Activated CD4-positive, alpha-beta T cell treated with anti-CD3 and anti-CD28 coated beads, Interleukin-2, amount 50 U/mL, for 16 hours (primary cell): ENCODE results near the gene KIAA1755.

Experiments
- DNase-seq: peaks from one replicate; pipeline ENCODE4 v3.0.0-alpha.2; 2020

Gene KIAA1755

GRCh38 chr20:38238829-38239228 lies 21.7 kb downstream of the KIAA1755 start:
- no peak for DNase-seq

DNA sequence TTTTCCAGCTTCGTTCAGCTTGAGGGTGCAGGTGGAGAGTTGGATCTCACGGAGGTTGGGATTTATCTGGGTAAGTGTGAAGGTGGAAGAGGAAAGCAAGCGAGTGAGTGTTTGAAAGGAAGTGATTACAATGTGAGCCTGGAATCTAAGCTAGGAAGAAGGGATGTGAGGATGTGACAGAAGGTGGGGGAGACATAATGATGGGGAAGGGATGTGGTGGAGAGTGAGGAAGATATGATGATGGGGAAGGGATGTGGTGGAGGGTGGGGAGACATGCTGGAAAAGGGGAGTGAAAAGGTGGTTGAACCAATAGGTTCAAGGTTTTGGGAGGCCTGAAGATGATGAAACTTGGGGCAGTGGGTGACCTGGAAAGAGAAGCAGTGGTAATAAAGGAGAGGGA lies 23.2 kb downstream of the KIAA1755 start:
- DNase-seq, result no peak

DNA sequence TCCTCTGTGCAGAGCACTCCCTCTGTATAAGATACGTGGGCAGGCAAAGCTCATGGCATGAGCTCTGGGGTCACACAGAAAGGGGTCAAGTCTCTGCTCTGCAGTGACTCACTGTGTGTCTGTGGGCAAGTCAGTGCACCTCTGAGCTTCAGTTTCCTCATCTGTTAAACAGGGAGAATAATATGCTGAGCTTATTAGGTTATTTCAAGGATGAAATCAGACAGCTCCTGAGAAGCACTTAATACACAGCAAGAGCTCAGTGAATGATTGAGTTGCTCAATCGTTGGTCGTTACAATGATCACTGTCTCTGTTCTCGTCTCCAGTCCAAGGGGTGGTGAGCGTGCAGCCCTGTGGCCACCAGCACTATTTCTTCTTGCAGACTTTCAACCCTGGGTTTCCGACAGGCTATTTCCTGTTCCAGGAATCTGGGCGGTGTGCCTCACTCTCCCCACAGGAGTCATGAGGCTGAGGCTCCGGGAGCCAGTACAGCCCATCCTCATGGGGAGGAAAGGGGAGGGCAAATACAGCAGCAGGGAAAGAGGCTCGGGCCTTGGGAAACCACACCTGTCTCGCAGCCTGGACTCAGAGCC lies 28.9 kb downstream of the KIAA1755 start:
- DNase-seq, result no peak

DNA sequence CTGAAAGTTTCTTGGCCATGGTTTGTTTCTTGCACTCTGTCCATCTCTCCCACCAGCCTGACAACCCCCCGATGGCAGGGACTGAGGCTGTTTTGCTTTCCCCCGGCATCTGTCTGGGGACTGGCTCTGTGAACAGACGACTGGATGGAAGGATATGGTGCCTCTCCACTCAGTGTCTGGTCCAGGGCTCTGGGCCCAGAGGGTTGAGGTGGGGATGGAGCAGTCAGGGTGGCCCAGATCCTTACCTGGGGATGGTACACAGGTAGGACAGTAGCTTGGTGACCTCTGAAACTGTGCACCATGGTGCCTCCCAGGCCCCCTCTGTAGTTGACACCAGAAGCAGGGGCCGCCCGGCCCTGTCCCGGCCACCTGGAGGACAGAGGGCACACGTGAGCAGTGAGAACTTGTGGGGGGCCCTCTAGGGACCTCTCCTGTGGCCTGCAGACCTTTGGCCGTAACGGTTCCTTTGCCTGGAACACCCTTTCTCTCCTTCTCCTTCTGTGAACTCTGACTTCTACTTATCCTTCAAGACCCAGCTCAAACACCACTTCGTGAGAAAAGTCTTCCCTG lies 29.5 kb downstream of the KIAA1755 start:
- DNase-seq, result no peak

GRCh38 chr20:38230253-38230551 lies 30.3 kb downstream of the KIAA1755 start:
- DNase-seq, result no peak

- no peak for DNase-seq
These were observed 30.9 kb downstream of the KIAA1755 start for GRCh38 chr20:38229376-38230252.

GRCh38 chr20:38228436-38228835 lies 32.1 kb downstream of the KIAA1755 start:
- DNase-seq, result no peak

DNA sequence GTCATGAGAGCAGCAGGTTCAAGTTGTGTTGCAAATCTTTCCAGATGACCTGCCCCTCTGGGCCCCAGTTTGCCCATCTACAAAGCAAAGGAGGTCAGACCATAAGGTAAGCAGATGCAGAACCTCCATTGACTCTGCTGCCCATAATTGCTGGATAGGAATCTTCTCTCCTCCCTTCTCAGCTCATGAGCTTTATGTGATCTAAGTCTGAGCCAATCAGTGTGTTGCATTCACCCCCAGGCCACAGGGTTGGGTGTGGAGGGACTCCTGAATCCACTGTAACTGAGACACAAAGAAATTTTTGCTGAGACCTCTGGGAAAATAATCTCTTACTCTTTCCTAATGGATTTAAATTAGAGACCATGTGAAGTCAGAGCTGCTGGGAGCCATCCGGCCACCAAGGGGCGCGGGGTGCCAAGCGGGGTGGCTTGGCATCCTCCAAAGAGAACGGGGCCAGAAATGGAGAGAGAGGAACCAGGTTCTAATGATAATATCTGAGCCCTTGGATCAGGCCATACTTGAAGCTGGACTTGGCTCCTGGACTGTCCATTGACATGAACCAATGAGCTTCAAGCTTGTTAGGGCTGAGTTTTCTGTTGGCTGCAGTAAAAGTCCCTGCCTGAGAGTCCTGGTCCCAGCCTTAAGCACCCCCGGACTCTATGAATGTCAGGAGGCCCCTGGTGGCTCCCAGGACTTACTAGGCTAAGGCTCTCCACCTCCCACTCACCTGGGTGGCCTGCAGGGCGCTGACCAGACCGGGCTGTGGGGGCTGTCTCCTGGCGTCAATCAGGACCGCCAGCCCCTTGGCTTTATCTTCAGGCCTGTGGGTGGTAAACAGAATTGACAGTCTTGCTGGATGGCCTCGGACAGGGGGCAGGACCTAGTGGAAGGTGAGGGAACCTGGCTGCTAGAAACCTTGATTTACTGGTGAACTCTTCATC lies 32.8 kb downstream of the KIAA1755 start:
- DNase-seq, result no peak

DNA sequence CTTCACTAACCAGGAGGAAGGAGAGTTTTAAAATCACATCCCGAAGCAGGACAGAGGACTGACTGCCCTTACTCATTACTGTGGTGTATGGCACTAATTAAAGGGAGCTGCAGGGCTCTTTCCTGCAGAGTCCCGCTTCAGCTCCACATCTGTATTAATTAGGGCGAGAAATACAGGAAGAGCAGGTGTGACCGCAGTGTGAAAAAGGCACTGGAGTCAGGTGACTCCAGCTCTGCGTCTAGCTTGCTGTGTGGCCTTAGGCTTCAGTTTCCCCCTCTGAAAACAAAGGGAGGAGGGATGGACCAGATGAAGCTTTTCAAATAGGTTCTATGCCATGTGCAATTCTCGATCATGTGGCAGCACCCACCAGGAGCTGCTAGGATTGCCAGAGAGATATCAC lies 34.0 kb downstream of the KIAA1755 start:
- DNase-seq, result no peak

DNA sequence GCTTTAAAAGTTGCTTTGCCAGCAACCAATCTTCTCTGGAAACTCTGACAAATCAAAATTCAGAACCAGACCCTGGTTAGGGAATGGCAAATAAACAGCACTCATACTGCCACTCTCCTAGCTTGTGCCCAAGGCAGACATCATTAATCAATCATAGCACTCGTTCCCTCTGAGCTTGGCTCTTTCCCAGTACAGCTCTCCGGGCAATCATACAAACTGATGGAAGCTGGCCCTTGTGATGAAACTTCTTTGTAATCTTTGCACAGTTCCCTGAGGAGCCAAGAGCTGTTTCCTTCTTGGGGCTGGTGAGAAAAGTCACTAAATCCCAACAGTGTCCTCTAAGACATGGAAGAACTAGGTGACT lies 34.7 kb downstream of the KIAA1755 start:
- DNase-seq, result no peak

- DNase-seq, result no peak
These were observed 35.2 kb downstream of the KIAA1755 start for GRCh38 chr20:38225240-38225899.

- DNase-seq, result no peak
These were observed 36.0 kb downstream of the KIAA1755 start for GRCh38 chr20:38224531-38224930.

DNA sequence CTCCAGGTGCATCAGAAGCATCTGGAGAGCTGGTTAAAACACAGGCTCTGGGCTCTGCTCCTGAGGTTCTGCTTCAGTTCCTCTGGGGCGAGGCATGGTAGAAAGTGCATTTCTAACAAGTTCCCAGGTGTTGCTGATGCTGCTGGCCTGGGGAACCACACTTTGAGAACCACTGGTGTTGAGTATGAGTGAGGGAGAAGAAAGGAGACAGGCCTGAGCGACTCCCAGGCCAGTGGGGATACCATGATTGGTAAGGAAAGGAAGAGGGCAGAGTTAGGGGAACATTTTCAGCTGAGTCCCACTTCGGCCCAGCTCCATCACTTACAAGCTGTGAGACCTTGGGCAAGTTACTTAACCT lies 36.8 kb downstream of the KIAA1755 start:
- no peak for DNase-seq

- DNase-seq, result no peak
These were observed 37.4 kb downstream of the KIAA1755 start for GRCh38 chr20:38222923-38223742.

DNA sequence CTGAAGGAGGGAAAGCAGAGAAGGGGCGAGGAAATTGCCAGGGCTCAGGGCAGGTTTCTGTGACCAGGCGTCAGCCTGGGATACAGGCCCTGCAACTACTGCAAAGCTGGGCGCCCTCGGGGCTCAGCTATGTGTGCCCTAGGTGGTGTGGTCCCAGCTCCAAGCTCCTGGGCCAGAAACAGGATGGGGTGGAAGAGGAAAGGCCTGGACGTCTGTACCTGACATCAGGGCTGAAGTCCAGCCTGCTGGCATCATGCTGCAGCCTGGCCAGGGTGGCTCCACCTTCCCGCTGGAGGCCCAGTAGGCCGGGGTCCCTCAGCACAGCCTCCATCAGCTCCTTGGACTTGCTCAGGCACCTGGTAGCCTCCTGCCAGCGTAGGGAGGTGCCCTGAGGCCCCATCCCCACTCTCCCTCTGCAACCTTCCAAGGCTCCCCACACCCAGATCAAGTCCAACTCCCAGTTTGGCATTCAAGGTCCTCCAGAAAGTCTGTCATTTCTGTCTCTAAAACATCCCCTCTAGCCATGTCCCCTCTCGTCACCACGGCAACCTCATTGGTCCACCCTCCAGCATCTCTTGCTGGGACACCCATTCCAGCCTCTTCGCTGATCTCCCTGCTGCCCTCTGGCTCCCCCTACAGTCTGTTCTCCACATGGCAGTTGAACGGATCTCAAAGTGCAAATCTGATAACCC lies 38.2 kb downstream of the KIAA1755 start:
- DNase-seq, result peak; percentile 67

GRCh38 chr20:38221119-38221589 lies 39.4 kb downstream of the KIAA1755 start:
- peak; percentile 71 for DNase-seq

DNA sequence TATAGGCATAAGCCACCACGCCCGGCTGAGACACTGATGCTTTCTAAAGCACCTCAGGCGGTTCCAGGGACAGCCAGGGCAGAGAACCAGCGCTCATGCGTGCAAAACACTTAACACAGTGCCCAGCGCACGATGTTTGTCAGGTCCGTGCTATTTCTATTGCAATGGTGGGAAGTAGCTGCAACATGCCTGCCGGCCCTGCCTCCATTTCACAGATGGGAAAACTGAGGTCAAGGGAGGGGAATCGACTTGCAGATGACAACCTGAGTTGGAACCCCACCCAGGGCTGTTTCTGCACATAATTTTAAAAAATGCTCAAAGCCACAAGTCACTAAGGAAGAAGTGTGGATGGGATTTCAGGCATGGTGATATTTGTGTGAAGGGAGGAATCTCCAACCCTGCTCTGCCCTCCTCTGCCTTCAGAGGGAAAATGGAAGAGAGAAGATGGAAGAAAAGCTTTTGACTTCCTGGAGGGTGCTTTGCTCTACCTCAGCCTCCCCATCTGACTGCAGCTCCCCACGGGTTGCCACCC lies 39.9 kb downstream of the KIAA1755 start:
- no peak for DNase-seq

- no peak for DNase-seq
These were observed 41.3 kb downstream of the KIAA1755 start for GRCh38 chr20:38219006-38219950.

- no peak for DNase-seq
These were observed 42.0 kb downstream of the KIAA1755 start for GRCh38 chr20:38218566-38218885.
